DND-41 (cell line): ENCODE data around the gene NUS1.
"Not testable (repeated sequence)": the region's sequence is repeated elsewhere in the genome, so short reads cannot be mapped to it uniquely, and the experiment has no call there.

Experiments
- ATAC-seq: fragments of 200-7000 bp; cut with Tn5 transposase; 3 replicates; pipeline ENCODE4 v1.9.1; 2021; ENCODE audit warnings: low read depth; ENCODE audit not compliant: insufficient read depth
- DNase-seq: peaks from one replicate; pipeline ENCODE4 v3.0.0-alpha.2; 2020
- H2AFZ ChIP-seq: 2 replicates; pipeline ENCODE4 v1.6.0; 2012; ENCODE audit warnings: low read depth, low read length
- H3K27ac ChIP-seq: 2 replicates; pipeline ENCODE4 v1.5.1; 2012; ENCODE audit warnings: low read length, inconsistent platforms
- H3K27me3 ChIP-seq: fragments of 200-600 bp; sonication (generic); 2 replicates; pipeline ENCODE4 v1.6.0; 2012; ENCODE audit warnings: low read length, mild to moderate bottlenecking, inconsistent platforms; ENCODE audit not compliant: insufficient read depth, poor library complexity
- H3K36me3 ChIP-seq: 2 replicates; pipeline ENCODE4 v1.5.1; 2012; ENCODE audit warnings: low read length, inconsistent platforms; ENCODE audit not compliant: insufficient read depth
- H3K4me1 ChIP-seq: 2 replicates; pipeline ENCODE4 v1.5.1; 2012; ENCODE audit warnings: mild to moderate bottlenecking, low read length; ENCODE audit not compliant: insufficient read depth
- H3K4me2 ChIP-seq: 2 replicates; pipeline ENCODE4 v1.6.0; 2012; ENCODE audit warnings: mild to moderate bottlenecking, moderate library complexity, low read length, inconsistent platforms; ENCODE audit not compliant: insufficient read depth
- H3K4me3 ChIP-seq, 2 experiments: fragments of 200-600 bp in 1 of 2; shearing (Covaris generic) in 1 of 2; 2 replicates each; pipeline ENCODE4 v1.5.1; 2012 to 2016; ENCODE audit warnings: inconsistent platforms in 2 of 2, low read length in 2 of 2, mild to moderate bottlenecking in 2 of 2, low read depth in 1 of 2, moderate library complexity in 1 of 2
- H3K79me2 ChIP-seq: 2 replicates; pipeline ENCODE4 v1.6.0; 2012; ENCODE audit warnings: low read length, inconsistent platforms; ENCODE audit not compliant: insufficient read depth
- H3K9ac ChIP-seq: 2 replicates; pipeline ENCODE4 v1.6.0; 2012; ENCODE audit warnings: low read depth, mild to moderate bottlenecking, inconsistent platforms, low read length, moderate library complexity
- H3K9me3 ChIP-seq: 2 replicates; pipeline ENCODE4 v1.5.1; 2012; ENCODE audit warnings: low read length, moderate library complexity, mild to moderate bottlenecking, inconsistent platforms; ENCODE audit not compliant: insufficient read depth, severe bottlenecking
- H4K20me1 ChIP-seq: 2 replicates; pipeline ENCODE4 v1.6.0; 2012; ENCODE audit warnings: low read length; ENCODE audit not compliant: insufficient read depth
- EZH2 ChIP-seq: IDR thresholded peaks from 3 replicates; pipeline ENCODE4 v1.6.1; 2012; ENCODE audit warnings: borderline replicate concordance, low read depth, mild to moderate bottlenecking, moderate library complexity, low read length, inconsistent platforms; ENCODE audit not compliant: severe bottlenecking
- TF ChIP-seq, protein P1 (sequence below): IDR thresholded peaks from 2 replicates; pipeline ENCODE4 v1.5.1; 2012; ENCODE audit warnings: borderline replicate concordance, low read length, moderate library complexity, mild to moderate bottlenecking; ENCODE audit not compliant: poor library complexity, severe bottlenecking; ENCODE audit errors: extremely low read depth

The NUS1 gene

DNA sequence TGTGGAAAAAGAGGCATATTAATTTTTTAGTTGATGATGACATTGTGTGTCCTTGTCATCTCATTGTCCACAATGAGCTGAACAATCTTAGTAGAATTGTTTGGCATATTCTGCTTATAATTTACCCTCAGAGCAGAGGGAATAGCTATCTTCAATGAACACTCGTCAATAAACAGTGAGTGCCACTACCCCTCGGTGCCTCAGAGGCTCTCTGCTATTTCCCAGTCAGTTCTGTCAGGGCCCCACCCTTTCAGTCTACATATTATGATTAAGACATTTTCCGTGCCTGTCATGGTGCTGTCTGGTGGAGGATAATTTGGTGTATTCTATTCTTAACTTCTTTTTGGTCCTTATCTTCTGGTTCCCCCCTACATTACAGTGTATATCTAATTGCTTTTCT is 31.2 kb downstream of the NUS1 start:
- ATAC-seq (no peak), DNase-seq (no peak)
- TF ChIP-seq, protein P1, sequence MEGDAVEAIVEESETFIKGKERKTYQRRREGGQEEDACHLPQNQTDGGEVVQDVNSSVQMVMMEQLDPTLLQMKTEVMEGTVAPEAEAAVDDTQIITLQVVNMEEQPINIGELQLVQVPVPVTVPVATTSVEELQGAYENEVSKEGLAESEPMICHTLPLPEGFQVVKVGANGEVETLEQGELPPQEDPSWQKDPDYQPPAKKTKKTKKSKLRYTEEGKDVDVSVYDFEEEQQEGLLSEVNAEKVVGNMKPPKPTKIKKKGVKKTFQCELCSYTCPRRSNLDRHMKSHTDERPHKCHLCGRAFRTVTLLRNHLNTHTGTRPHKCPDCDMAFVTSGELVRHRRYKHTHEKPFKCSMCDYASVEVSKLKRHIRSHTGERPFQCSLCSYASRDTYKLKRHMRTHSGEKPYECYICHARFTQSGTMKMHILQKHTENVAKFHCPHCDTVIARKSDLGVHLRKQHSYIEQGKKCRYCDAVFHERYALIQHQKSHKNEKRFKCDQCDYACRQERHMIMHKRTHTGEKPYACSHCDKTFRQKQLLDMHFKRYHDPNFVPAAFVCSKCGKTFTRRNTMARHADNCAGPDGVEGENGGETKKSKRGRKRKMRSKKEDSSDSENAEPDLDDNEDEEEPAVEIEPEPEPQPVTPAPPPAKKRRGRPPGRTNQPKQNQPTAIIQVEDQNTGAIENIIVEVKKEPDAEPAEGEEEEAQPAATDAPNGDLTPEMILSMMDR, result no peak
- TF ChIP-seq EZH2, result no peak
- H3K4me2 ChIP-seq, result no peak overlapping the region
- no peak overlapping the region for H3K4me3 ChIP-seq
- H3K27ac ChIP-seq, result no peak overlapping the region
- no peaks in the 10 kb centered on the region for H3K4me1 ChIP-seq
- H3K79me2 ChIP-seq, result no peaks in the 10 kb centered on the region
- no peak overlapping the region for H3K9ac ChIP-seq
- peaks cover 3% of the 10 kb centered on the region; the same call in 1 of the 2 replicates for H4K20me1 ChIP-seq
- no peaks in the 10 kb centered on the region for H3K27me3 ChIP-seq
- H3K36me3 ChIP-seq, result peaks cover 53% of the 10 kb centered on the region
- no peak overlapping the region for H2AFZ ChIP-seq
- no peaks in the 10 kb centered on the region for H3K9me3 ChIP-seq

DNA sequence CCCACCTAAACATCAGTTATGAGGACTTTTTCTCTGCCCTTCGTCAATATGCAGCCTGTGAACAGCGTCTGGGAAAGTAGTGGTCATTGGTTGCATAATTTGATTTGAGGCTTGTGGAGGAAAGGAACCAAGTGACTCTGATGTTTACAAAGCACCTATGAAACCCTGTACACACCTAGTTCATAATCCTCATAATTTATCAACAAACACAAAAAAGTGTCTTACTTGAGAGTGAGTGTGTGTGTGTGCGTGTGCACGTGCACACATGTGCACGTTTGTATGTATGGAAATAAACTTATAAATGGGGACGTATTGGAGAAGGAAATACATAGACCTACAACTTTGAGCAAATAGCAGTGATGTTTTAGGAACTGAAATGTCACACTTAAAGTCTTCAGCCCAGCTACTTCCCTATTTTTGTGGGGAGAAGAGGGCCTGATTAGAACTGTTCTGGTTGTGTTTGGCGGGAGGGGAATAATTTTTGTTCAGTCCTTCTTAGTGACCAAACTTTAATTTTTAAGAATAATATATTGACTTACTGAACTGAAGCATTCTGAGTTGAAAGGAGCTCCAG is 31.8 kb downstream of the NUS1 start:
- not testable (repeated sequence) for H3K9ac ChIP-seq, ATAC-seq, H3K4me3 ChIP-seq, H3K4me1 ChIP-seq, H3K27me3 ChIP-seq, H3K4me2 ChIP-seq, H3K79me2 ChIP-seq, H3K9me3 ChIP-seq, DNase-seq, H4K20me1 ChIP-seq, H2AFZ ChIP-seq, H3K27ac ChIP-seq
- H3K36me3 ChIP-seq, result peaks cover 49% of the 10 kb centered on the region

DNA sequence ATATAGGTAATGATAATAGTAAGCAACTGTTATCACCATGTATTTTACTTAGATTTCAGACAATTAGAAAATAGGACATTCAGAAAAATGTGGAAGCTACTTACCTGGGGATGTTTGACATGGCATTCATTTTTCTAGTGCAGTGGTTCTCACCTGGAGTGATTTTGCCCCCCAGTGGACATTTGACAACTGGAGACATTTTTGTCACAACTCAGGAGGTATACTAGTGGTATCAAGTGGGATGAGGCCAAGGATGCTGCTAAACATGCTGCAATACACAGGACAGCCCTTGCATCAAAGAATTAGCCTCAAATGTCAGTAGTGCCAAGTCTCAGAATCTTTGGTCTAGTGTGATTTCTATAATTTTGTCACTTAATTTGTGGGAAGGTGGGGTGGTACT is 36.1 kb downstream of the NUS1 start:
- no peaks in the 10 kb centered on the region for H3K9me3 ChIP-seq
- DNase-seq, result no peak
- no peak overlapping the region for H3K9ac ChIP-seq
- H3K4me1 ChIP-seq, result no peaks in the 10 kb centered on the region
- H3K27ac ChIP-seq, result no peak overlapping the region
- H4K20me1 ChIP-seq, result no peaks in the 10 kb centered on the region
- H3K36me3 ChIP-seq, result peaks cover 7% of the 10 kb centered on the region; the same call in 1 of the 2 replicates
- H3K4me3 ChIP-seq, result no peak overlapping the region
- ATAC-seq, result peak; percentile 42; the same call in 1 of the 3 replicates
- H3K27me3 ChIP-seq, result no peaks in the 10 kb centered on the region
- no peak for TF ChIP-seq EZH2
- TF ChIP-seq, protein P1, result peak; percentile 28
- no peaks in the 10 kb centered on the region for H3K79me2 ChIP-seq
- H3K4me2 ChIP-seq, result no peak overlapping the region
- H2AFZ ChIP-seq, result no peak overlapping the region

DNA sequence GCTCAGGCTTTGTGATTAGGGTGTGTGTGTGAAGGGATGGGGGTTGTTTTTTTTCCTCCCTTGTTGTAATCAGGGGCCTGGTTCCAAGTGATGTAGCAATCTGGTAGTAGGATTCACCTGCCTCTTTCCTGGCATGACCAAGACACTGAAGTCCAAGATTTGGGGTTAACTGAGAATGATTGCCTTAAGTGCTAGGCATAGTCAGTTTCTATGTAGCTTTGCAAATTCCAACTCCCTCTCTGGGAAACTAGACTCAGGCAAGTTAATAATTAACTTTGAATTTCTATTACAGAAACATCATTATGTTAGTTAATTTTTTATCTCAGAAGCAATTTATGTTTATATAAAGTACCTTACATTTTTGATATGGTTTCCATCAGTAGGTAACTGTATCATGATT is 43.6 kb downstream of the NUS1 start:
- no peak for TF ChIP-seq EZH2
- TF ChIP-seq, protein P1, result no peak
- ATAC-seq (no peak), DNase-seq (no peak)

DNA sequence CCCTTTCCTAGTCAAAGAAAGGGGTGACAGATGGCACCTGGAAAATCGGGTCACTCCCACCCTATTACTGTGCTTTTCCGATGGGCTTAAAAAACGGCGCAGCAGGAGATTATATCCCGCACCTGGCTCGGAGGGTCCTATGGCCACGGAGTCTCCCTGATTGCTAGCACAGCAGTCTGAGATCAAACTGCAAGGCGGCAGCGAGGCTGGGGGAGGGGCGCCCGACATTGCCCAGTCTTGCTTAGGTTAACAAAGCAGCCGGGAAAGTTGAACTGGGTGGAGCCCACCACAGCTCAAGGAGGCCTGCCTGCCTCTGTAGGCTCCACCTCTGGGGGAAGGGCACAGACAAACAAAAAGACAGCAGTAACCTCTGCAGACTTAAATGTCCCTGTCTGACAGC is 46.3 kb downstream of the NUS1 start:
- ATAC-seq, H4K20me1 ChIP-seq, H3K4me3 ChIP-seq, H3K27ac ChIP-seq, H3K79me2 ChIP-seq, H3K27me3 ChIP-seq, H3K36me3 ChIP-seq, H3K4me2 ChIP-seq, DNase-seq, H3K9ac ChIP-seq, H3K9me3 ChIP-seq, H3K4me1 ChIP-seq, H2AFZ ChIP-seq: not testable (repeated sequence)

More for the DNA sequence above, 43.6 kb downstream of the NUS1 start:
- Histone ChIP-seq H3K27ac (no peak overlapping the region), H2AFZ (no peak overlapping the region), H3K4me2 (no peak overlapping the region), H3K36me3 (no peaks in the 10 kb centered on the region), H3K9me3 (no peaks in the 10 kb centered on the region), H3K4me3 (no peak overlapping the region), H3K27me3 (no peaks in the 10 kb centered on the region), H4K20me1 (no peaks in the 10 kb centered on the region), H3K9ac (no peak overlapping the region), H3K79me2 (no peaks in the 10 kb centered on the region), H3K4me1 (no peaks in the 10 kb centered on the region)
